Astrocyte of the hippocampus (primary cell): Measurements from ENCODE around the gene SLX4IP.

Experiments
- DNase-seq: peaks from one replicate; pipeline ENCODE4 v3.0.0; 2011; ENCODE audit warnings: low read depth, low spot score

SLX4IP gene

GRCh38 chr20:10647471-10647870 lies 212.4 kb downstream of the SLX4IP start:
- DNase-seq: peak; percentile 37

GRCh38 chr20:10647909-10648308 lies 212.8 kb downstream of the SLX4IP start:
- DNase-seq: no peak

- DNase-seq: peak; percentile 90
These were observed 213.5 kb downstream of the SLX4IP start for GRCh38 chr20:10648651-10649050.

- DNase-seq: peak; percentile 42
These were observed 214.1 kb downstream of the SLX4IP start for GRCh38 chr20:10649080-10649796.

GRCh38 chr20:10649797-10650160 lies 214.7 kb downstream of the SLX4IP start:
- peak; percentile 81 for DNase-seq

- peak; percentile 82 for DNase-seq
These were observed 216.3 kb downstream of the SLX4IP start for GRCh38 chr20:10651227-10651990.

GRCh38 chr20:10652185-10652584 lies 217.1 kb downstream of the SLX4IP start:
- DNase-seq: no peak

- DNase-seq: peak; percentile 48
These were observed 217.7 kb downstream of the SLX4IP start for GRCh38 chr20:10652660-10653261.

GRCh38 chr20:10653599-10654249 lies 218.6 kb downstream of the SLX4IP start:
- peak; percentile 87 for DNase-seq

GRCh38 chr20:10654250-10654610 lies 219.1 kb downstream of the SLX4IP start:
- DNase-seq: no peak

- peak; percentile 39 for DNase-seq
These were observed 219.5 kb downstream of the SLX4IP start for GRCh38 chr20:10654630-10655029.

- DNase-seq: no peak
These were observed 220.9 kb downstream of the SLX4IP start for GRCh38 chr20:10655720-10656669.

GRCh38 chr20:10657453-10657852 lies 222.3 kb downstream of the SLX4IP start:
- DNase-seq: no peak

GRCh38 chr20:10658051-10658823 lies 223.1 kb downstream of the SLX4IP start:
- no peak for DNase-seq

GRCh38 chr20:10658876-10659632 lies 223.9 kb downstream of the SLX4IP start:
- DNase-seq: no peak

GRCh38 chr20:10659651-10660601 lies 224.8 kb downstream of the SLX4IP start:
- peak; percentile 38 for DNase-seq

- peak; percentile 58 for DNase-seq
These were observed 225.6 kb downstream of the SLX4IP start for GRCh38 chr20:10660661-10661060.

- no peak for DNase-seq
These were observed 226.2 kb downstream of the SLX4IP start for GRCh38 chr20:10661261-10661660.
